GM23338 (cell line): ENCODE measurements around the gene TMTC2. TPM values are rescaled to one million over a fixed set of nuclear protein-coding genes. Genes with fewer than 3 reads are reported as not detected.

Experiments used
- ATAC-seq: fragments of 200-7000 bp; cut with Tn5 transposase; 3 replicates; pipeline ENCODE4 v1.9.1; 2020
- DNase-seq: peaks from one replicate; pipeline ENCODE4 v3.0.0-alpha.2; 2015; ENCODE audit warnings: low spot score
- H2AFZ ChIP-seq: fragments of 200-600 bp; sonication (generic); 2 replicates; pipeline ENCODE4 v1.8.0; 2016; ENCODE audit warnings: antibody characterized with exemption, mild to moderate bottlenecking, moderate library complexity
- H3F3A ChIP-seq: fragments of 200-600 bp; sonication (generic); replicated peaks from 2 replicates; pipeline ENCODE4 v1.8.0; 2017; ENCODE audit warnings: antibody characterized with exemption, mixed run types, low read depth
- H3K27ac ChIP-seq: fragments of 200-600 bp; sonication (generic); 2 replicates; pipeline ENCODE4 v1.6.1; 2016; ENCODE audit warnings: low read depth
- H3K27me3 ChIP-seq: fragments of 200-600 bp; sonication (generic); 2 replicates; pipeline ENCODE4 v1.8.0; 2016; ENCODE audit warnings: mild to moderate bottlenecking, mixed run types, moderate library complexity; ENCODE audit not compliant: insufficient read depth
- H3K36me3 ChIP-seq: fragments of 200-600 bp; sonication (generic); 2 replicates; pipeline ENCODE4 v1.8.0; 2016; ENCODE audit warnings: mild to moderate bottlenecking; ENCODE audit not compliant: insufficient read depth
- H3K4me1 ChIP-seq: fragments of 200-600 bp; sonication (generic); 2 replicates; pipeline ENCODE4 v1.8.0; 2016; ENCODE audit warnings: mild to moderate bottlenecking, moderate library complexity; ENCODE audit not compliant: insufficient read depth
- H3K4me2 ChIP-seq: fragments of 200-600 bp; sonication (generic); 2 replicates; pipeline ENCODE4 v1.7.1; 2017; ENCODE audit warnings: mixed run types
- H3K4me3 ChIP-seq: fragments of 200-600 bp; sonication (generic); 2 replicates; pipeline ENCODE4 v1.6.1; 2016; ENCODE audit warnings: mixed run types
- H3K79me2 ChIP-seq: fragments of 200-600 bp; sonication (generic); replicated peaks from 2 replicates; pipeline ENCODE4 v1.8.0; 2017; ENCODE audit warnings: mild to moderate bottlenecking; ENCODE audit not compliant: insufficient read depth
- H3K9me2 ChIP-seq: fragments of 200-600 bp; sonication (generic); 2 replicates; pipeline ENCODE4 v1.8.0; 2017; ENCODE audit not compliant: insufficient read depth
- H4K20me1 ChIP-seq: fragments of 200-600 bp; sonication (generic); replicated peaks from 2 replicates; pipeline ENCODE4 v1.8.0; 2017; ENCODE audit warnings: mild to moderate bottlenecking; ENCODE audit not compliant: insufficient read depth
- H3K27ac Mint-ChIP-seq: 2 replicates; pipeline ENCODE4 v1.8.0; 2020; ENCODE audit warnings: inconsistent platforms, mild to moderate bottlenecking, moderate library complexity, mixed read lengths
- H3K27me3 Mint-ChIP-seq: 3 replicates; pipeline ENCODE4 v1.8.0; 2022; ENCODE audit warnings: low read depth, mild to moderate bottlenecking, moderate library complexity, mixed read lengths, inconsistent platforms; ENCODE audit not compliant: insufficient read depth, poor library complexity
- H3K36me3 Mint-ChIP-seq: 3 replicates; pipeline ENCODE4 v1.8.0; 2021; ENCODE audit warnings: low read depth, mild to moderate bottlenecking, inconsistent platforms, moderate library complexity, mixed read lengths
- H3K4me1 Mint-ChIP-seq: 3 replicates; pipeline ENCODE4 v1.8.0; 2020; ENCODE audit warnings: mild to moderate bottlenecking, inconsistent platforms, mixed read lengths
- H3K4me3 Mint-ChIP-seq: 3 replicates; pipeline ENCODE4 v1.8.0; 2021; ENCODE audit warnings: moderate library complexity, mild to moderate bottlenecking, inconsistent platforms, mixed read lengths
- H3K9me3 Mint-ChIP-seq: 3 replicates; pipeline ENCODE4 v1.8.0; 2020; ENCODE audit warnings: moderate library complexity, mild to moderate bottlenecking, inconsistent platforms, mixed read lengths
- CREB1 ChIP-seq: fragments of 250-450 bp; sonication (Bioruptor Pico); IDR thresholded peaks from 2 replicates; pipeline ENCODE4 v1.5.0; 2020; ENCODE audit warnings: low read depth, mild to moderate bottlenecking, moderate library complexity
- CTCF ChIP-seq, 2 experiments: fragments of 200-600 bp in 1 of 2; sonication (generic) in 1 of 2; conservative IDR thresholded peaks; 2 replicates each; pipeline versions ENCODE4 v1.5.1 to v1.6.1; 2016 to 2017; ENCODE audit warnings: antibody characterized with exemption in 2 of 2, low read depth in 2 of 2, mild to moderate bottlenecking in 2 of 2, moderate library complexity in 1 of 2
- ETS1 ChIP-seq: IDR thresholded peaks from 2 replicates; pipeline ENCODE4 v1.6.1; 2016; ENCODE audit warnings: antibody characterized with exemption
- EZH2 ChIP-seq: fragments of 200-600 bp; sonication (generic); IDR thresholded peaks from one replicate; pipeline ENCODE4 v1.8.0; 2017; ENCODE audit warnings: antibody characterized with exemption, mild to moderate bottlenecking, low read depth; ENCODE audit not compliant: unreplicated experiment
- EZH2phosphoT487 ChIP-seq: fragments of 200-600 bp; sonication (generic); IDR thresholded peaks from one replicate; pipeline ENCODE4 v1.8.1; 2018; ENCODE audit warnings: antibody characterized with exemption; ENCODE audit not compliant: unreplicated experiment
- JUNB ChIP-seq: IDR thresholded peaks from one replicate; pipeline ENCODE4 v1.6.1; 2016; ENCODE audit warnings: antibody characterized with exemption; ENCODE audit not compliant: unreplicated experiment
- NANOG ChIP-seq: IDR thresholded peaks from 2 replicates; pipeline ENCODE4 v1.6.1; 2016; ENCODE audit warnings: antibody characterized with exemption, borderline replicate concordance
- POLR2AphosphoS5 ChIP-seq: IDR thresholded peaks from 2 replicates; pipeline ENCODE4 v1.6.1; 2016; ENCODE audit warnings: antibody characterized with exemption, low read depth
- REST ChIP-seq: IDR thresholded peaks from one replicate; pipeline ENCODE4 v1.6.1; 2018; ENCODE audit warnings: antibody characterized with exemption; ENCODE audit not compliant: unreplicated experiment
- STAT1 ChIP-seq: IDR thresholded peaks from one replicate; pipeline ENCODE4 v1.6.1; 2016; ENCODE audit warnings: antibody characterized with exemption; ENCODE audit not compliant: unreplicated experiment
- ZNF114 ChIP-seq: fragments of 250-450 bp; sonication (Bioruptor Pico); IDR thresholded peaks from 2 replicates; pipeline ENCODE4 v1.5.0; 2020; ENCODE audit warnings: mild to moderate bottlenecking, moderate library complexity
- ZNF331 ChIP-seq: fragments of 250-450 bp; sonication (Bioruptor Pico); IDR thresholded peaks from 2 replicates; pipeline ENCODE4 v1.5.0; 2020; ENCODE audit warnings: low read depth, mild to moderate bottlenecking, moderate library complexity
- ZNF462 ChIP-seq: fragments of 250-450 bp; sonication (Bioruptor Pico); IDR thresholded peaks from 2 replicates; pipeline ENCODE4 v1.5.0; 2020; ENCODE audit warnings: mild to moderate bottlenecking, moderate library complexity
- polyA plus RNA-seq: library from polyadenylated mRNA; unstranded; fragments of >200 nt; fragmentation: Nextera tagmentation; extraction: Ambion mirVana; gene quantifications from 2 replicates; pipeline ENCODE4 v1.2.1, GENCODE V29; 2016
- total RNA-seq: library from RNA; depleted of rRNA; stranded (reverse); fragments of >200 nt; shearing (Covaris generic); gene quantifications from 2 replicates; pipeline ENCODE4 v1.2.3, GENCODE V29; 2014

TMTC2 gene
- total and polyA plus RNA-seq, 2 experiments from 2014 or later: 0.57 to 6.5 TPM

- no peak for TF ChIP-seq ZNF114
- no peak for TF ChIP-seq EZH2
Measured at GRCh38 chr12:82896979-82897378, 210.3 kb downstream of the TMTC2 start (continued).

- TF ChIP-seq ZNF462 (CRISPR knock-in tag) (no peak), CREB1 (CRISPR knock-in tag) (no peak), EZH2 (no peak), JUNB (no peak), REST (no peak), ZNF331 (CRISPR knock-in tag) (no peak), ETS1 (no peak), POLR2AphosphoS5 (no peak), CTCF (conservative IDR thresholded peaks at IDR 0.05; ENCODE audit: low read depth in 2 of 2) (no peak), EZH2phosphoT487 (no peak), NANOG (no peak), STAT1 (no peak), ZNF114 (no peak)
- Histone ChIP-seq H3K4me2 (no peak overlapping the region), H3K9me2 (no peaks in the 10 kb centered on the region), H3K36me3 (no peaks in the 10 kb centered on the region), H3K4me3 (no peak overlapping the region), H3K79me2 (no peaks in the 10 kb centered on the region), H3K27ac (no peak overlapping the region), H2AFZ (no peak overlapping the region), H3F3A (no peaks in the 10 kb centered on the region), H3K4me1 (no peaks in the 10 kb centered on the region), H4K20me1 (no peaks in the 10 kb centered on the region; the same call in 1 of the 2 replicates), H3K27me3 (no peaks in the 10 kb centered on the region)
- H3K27me3 Mint-ChIP-seq: peaks cover 1% of the 10 kb centered on the region
- no peaks in the 10 kb centered on the region for H3K36me3 Mint-ChIP-seq
- no peaks in the 10 kb centered on the region; the same call in 2 of the 3 replicates for H3K4me1 Mint-ChIP-seq
- no peak overlapping the region for H3K4me3 Mint-ChIP-seq
- ATAC-seq: no peak
- no peak overlapping the region for H3K27ac Mint-ChIP-seq
- no peak for DNase-seq
- no peaks in the 10 kb centered on the region for H3K9me3 Mint-ChIP-seq
Measured at GRCh38 chr12:82898441-82898840, 211.7 kb downstream of the TMTC2 start.
